Right renal pelvis (tissue), 4 donors: ENCODE results near the gene PPP1R14D. TPM values are rescaled to one million over a fixed set of nuclear protein-coding genes. Genes with fewer than 3 reads are reported as not detected.

Experiments
- DNase-seq, 4 donors: peaks; one replicate each; pipeline ENCODE4 v3.0.0-alpha.2; 2013; ENCODE audit warnings: low read depth in 4 of 4, low spot score in 3 of 4, missing footprints in 1 of 4
- polyA plus RNA-seq, 4 donors: library from polyadenylated mRNA; unstranded; fragments of 120-200 nt; gene quantifications; one replicate each; pipeline ENCODE4 v1.2.1, GENCODE V29; 2013; ENCODE audit not compliant: insufficient read length in 4 of 4

Gene PPP1R14D
- polyA plus RNA-seq, 4 donors, result 0.46 to 0.61 (median 0.52) TPM

DNA sequence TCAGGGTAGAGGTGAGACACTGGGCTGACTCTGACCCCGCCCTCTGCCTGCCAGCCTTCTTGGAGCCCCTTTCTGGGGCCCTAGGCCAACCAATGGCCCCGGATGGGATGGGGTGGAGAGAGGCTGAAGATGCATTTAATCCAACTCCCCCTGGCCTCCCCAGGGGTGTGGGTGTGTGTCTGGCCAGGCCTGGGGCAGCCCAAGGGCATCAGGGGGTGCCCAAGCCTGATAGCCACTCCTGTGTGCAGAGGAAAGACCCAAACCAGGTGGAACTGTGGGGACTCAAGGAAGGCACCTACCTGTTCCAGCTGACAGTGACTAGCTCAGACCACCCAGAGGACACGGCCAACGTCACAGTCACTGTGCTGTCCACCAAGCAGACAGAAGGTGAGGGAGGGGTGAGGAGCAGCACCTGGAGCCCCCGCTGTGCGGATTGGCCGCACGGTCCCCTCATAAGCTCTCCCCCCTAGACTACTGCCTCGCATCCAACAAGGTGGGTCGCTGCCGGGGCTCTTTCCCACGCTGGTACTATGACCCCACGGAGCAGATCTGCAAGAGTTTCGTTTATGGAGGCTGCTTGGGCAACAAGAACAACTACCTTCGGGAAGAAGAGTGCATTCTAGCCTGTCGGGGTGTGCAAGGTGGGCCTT lies 24.9 kb upstream of the PPP1R14D start:
- no peak for DNase-seq

DNA sequence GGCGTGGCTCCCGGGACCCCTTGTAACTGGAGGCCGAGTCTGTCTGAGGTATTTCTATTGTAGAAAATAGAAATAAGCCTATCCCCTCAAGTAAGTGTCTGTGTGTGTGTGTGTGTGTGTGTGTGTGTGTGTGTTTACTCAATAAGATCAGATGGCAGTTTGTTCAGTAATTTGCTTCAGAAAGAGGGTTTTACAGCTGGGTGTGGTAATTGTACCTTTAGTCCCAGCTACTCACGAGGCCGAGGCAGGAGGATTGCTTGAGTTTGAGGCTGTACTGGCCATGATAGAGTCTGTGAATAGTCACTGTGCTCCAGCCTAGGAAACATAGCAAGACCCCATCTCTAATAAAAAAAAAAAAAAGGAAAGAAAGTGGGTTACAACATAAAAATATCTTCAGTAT lies 24.0 kb upstream of the PPP1R14D start:
- no peak for DNase-seq

DNA sequence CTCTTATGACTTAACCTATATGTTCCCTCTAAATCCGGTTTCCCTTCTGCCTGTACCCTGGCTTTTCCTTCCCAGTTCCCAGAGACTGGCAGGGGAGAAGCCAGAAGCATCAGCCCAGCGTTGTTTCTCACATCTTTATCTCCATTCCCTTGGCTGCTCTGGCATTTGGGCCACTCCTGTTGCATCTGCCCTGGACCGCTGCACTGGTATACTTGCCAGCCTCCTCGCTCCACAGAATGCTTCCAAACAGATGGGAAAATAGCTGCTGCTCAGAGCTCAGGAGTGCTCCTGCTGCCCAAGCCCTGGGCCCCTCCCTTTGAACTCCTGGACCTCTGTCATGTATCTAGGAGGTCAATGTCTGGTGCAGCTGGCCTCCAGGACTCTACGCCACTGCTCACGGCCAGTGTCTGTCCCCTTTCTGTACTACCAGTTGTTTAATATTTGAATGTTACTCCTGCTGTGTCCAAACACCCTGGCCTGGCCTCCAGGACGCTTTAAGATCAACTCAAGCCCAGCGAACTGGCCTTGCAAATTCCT lies 22.1 kb upstream of the PPP1R14D start:
- no peak for DNase-seq

DNA sequence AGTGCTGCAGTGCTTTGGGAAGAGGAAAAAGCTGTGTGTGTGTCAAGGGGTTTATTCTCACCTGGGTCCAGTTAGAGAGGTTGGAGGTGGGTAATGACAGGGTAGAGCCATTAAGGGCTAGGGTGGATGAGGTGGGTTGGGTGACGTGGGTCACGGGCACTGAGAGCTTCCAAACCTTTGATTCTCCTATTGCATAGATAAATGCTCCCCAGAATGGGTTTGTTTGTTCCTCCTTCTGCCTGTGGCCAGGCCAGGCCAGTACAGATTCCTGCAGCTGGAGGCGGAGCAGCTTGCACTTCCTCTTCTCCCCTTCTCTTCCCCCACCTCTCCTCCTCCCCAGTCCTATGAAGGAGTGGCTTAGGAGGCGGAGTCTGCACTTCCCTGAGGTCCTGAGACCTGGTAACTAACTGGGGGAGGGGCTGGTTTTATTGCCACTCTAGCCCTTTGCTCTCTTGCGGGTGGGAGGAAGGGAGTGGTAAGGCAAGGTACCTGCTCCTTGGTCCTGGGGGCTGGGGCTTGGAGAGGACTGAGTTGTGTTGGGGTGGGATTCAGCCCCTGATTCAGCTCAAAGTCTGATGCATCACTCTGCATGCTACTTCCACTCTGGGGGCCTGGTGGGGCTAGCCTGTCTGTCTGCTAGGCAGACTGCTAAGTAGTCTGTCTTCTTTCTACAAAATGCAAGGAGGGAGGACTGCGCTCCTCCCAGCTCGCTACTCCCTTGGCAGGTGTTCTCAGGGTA lies 18.9 kb upstream of the PPP1R14D start:
- DNase-seq, result peak in 2 of 4 donors; percentile 77 to 78

DNA sequence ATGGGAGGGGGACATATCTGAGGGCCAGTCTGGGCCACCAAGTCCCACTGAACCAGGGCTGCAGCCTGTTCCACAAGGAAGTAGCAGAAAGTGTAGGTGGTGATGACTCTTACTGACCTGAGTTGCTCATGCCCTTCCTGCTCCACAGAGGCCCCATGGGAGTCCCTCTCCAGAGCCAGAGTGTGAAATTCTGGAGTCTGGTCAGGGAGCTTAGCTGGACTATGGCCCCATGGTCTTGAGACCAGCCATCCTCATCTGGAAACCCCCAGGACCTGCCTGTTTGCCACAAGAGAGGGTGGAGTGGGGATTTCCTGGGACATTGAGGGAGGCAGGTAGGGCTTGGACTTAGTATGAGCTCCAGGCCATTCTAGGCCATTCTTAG lies 18.3 kb upstream of the PPP1R14D start:
- no peak for DNase-seq

DNA sequence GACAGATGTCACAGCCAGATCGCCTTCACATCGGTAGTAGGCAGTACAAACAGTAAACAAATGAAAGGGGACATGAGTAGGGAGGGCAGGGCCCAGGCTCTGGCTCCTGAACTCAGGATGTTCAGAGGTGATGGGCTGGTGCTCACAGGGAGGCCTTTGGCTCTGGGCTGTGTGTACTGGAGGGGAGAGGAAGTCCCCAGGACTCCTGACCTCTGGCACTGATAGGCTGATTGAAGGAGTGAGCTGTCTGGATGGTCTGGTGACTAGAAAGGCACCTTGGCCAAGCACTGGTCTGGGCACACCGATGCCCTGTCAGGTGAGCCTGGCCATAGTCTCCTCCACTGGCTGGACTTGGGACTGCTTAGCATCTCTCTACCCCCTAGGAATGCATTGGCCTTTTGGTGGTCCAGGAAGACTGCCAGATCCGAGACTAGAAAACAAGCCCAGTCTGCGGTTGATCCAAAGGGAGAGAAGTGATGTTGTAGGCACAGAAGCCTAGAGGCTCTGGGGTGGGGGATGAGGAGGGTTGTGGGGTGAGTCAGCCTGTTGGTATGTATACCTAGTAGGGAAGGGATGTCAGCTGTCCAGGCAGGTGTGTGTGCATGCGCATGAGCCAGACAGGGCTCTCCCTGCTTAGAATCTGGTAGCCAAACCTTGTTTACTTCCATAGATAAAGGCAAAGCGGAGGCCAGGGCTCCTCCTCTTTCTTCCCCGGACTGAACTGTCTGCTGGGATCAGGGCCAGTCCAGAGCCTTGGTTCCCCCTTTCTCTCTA lies 17.2 kb upstream of the PPP1R14D start:
- no peak for DNase-seq

DNA sequence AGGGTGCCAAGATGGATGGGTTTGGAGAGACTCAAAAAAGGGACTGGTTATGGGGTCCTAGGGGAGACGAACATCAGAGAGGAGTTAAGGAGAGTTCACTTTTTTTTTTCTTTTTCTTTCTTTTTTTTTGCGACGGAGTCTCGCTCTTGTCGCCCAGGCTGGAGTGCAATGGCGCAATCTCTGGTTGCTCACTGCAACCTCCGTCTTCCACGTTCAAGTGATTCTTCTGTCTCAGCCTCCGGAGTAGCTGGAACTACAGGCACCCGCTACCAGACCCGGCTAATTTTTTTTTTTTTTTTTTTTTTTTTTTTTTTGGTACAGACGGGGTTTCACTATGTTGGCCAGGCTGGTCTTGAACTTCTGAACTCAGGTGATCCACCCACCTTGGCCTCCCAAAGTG lies 16.5 kb upstream of the PPP1R14D start:
- no peak for DNase-seq

DNA sequence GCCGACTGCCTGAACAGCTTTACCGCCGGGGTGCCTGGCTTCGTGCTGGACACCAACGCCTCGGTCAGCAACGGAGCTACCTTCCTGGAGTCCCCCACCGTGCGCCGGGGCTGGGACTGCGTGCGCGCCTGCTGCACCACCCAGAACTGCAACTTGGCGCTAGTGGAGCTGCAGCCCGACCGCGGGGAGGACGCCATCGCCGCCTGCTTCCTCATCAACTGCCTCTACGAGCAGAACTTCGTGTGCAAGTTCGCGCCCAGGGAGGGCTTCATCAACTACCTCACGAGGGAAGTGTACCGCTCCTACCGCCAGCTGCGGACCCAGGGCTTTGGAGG lies 16.2 kb upstream of the PPP1R14D start:
- no peak for DNase-seq

DNA sequence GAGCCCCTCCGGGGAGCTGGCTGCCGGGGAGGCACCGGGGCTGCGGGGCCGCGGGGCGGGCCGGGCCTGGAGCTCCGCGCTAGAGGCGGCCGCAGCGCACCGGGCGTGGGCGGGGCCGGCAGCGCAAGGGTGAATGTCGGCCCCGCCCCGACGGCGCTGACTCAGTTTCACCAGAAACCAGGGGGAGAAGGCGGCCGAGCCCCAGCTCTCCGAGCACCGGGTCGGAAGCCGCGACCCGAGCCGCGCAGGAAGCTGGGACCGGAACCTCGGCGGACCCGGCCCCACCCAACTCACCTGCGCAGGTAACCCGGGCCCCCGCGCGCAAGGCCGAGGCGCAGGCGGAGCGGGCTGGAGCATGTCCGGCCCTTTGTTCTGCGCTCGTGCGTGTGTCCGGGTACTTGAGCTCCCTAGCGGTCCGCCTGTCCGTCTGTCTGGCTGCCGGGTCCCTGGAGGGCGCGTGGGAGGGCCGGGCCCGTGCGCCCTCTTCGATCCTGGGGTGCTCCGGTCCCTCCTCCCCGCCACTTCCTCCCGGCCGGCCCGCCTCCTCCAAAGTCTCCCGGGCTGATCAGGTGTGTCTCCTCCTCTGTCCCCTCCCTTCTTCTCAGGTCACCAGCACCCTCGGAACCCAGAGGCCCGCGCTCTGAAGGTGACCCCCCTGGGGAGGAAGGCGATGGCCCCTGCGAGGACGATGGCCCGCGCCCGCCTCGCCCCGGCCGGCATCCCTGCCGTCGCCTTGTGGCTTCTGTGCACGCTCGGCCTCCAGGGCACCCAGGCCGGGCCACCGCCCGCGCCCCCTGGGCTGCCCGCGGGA lies 15.6 kb upstream of the PPP1R14D start, which contains the start of gene SPINT1:
Gene SPINT1 (plus strand): TSS at position 164 of the 811 bp plus-strand sequence. CDS start 507 bp downstream, at position 671.
- DNase-seq, result no peak

DNA sequence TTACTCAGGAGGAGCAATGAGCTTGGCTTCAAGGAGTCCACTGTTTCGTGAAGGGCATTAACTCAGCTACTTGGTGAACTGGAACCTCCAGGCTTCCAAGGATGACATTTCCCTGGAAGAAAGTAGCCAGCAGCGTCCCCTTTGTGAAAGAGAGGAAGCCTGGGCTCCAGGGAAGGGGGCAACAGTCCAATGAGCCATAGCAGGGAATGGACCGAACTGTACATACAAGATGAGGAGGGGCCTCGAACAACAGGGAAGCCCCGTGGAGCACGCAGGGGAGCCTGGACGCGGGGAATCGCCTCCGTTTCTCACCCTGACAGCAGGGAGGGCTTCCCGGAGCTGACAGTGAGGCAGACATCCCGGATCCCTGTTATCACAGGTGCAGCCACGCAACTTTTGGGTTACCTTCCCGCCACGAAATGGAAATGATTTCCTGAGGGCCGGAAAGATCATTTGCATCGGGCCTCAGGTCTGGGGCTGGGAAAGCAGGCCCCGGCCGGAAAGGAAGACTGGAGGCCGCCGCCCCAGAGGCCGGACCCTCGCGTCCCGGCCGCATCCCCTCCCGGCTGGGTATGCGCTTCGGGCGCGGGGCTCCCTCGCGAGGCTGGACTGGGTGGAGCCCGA lies 14.9 kb upstream of the PPP1R14D start:
- no peak for DNase-seq

DNA sequence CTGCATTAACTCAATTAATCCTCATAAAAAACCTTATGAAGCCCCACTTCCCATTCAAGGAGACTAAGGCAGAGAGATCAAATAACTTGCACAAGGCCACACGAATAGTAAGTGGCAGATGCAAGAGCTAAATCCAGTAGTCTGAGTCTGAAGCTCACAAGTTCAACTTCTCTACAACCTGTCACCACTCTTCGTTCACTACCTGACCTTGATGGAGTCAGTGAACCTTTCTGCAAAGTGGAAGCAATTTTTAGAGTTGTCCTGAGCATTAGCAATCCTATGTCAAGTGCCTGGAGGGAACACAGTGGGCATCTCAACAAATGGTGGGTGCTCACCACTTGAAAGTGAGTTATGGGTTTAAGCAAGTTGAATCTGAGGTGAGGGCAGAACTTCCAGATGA lies 13.2 kb upstream of the PPP1R14D start:
- DNase-seq, result no peak

DNA sequence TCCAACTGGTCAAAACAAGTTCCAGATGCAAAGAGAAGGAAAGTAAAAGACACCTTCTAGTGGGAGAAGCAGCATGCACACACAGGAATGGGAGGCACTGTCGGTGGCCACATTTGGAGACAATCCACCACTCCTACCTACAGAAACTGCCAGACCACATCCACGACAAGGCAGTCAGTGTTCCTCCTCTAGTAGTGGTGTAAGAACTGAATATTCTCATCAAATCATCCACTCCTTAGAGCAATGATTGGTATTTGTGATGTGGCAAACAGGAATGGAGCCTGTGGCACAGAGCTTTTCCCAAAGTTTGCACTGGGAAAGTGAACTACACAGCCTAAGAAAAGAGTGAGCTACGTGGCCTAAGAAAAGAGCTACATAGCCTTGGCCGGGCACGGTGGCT lies 10.2 kb upstream of the PPP1R14D start:
- no peak for DNase-seq

DNA sequence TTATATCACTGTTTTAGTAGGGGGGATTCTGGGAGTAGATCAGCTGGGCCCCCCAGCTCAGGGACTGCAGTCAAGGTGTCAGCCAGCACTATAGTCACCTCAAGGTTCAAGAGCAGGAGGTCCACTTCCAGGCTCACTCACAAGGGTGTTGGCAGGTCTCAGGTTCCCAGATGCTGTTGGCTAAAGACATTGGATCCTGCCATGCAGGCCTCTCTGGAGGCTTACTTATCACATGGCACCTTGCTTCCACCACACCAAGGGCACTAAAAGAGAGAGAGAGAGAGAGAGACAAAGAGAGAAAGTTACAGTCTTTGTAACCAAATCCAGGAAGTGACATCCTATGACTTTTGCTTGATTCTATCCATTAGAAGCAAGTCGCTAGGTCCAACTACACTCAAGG lies 7.5 kb upstream of the PPP1R14D start:
- DNase-seq, result no peak

DNA sequence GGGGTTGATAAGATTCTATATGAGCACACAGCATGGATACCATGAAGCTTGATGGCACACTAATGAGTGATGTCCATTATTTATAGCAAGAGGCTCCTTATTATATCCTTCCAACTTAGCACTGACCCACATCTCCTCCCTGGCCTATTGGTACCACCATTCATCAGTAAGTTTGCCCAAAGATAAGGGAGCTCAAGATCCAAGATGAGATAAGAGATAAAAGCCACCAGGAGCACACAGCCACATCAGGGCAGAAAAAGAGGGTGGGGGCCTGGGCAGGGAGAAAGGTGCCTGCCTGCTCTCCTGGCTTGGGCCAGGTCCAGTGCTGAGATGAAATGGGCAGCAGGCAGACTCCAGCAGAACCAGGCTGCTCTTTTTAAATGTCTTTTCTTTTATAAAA lies 4.4 kb upstream of the PPP1R14D start:
- DNase-seq, result no peak

DNA sequence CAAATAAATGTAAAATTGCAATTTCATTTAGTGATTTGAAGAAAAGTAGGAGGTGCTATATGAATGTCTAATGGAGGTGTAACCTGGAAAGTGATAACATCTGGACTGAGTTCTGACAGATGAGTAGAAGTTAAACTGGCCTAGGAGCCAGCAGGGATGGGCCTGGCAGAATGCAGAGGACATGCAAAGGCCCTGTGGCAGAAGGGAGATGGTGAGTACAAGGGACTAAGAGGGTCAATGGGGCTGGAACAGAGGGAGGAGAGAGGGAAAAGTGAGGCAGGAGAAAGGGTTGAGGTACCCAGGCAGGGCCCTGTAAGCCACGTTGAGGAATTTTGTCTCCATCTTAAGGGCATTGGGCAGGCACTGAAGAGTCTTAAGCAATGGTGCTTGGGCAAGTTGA lies 3.4 kb upstream of the PPP1R14D start:
- DNase-seq, result no peak

DNA sequence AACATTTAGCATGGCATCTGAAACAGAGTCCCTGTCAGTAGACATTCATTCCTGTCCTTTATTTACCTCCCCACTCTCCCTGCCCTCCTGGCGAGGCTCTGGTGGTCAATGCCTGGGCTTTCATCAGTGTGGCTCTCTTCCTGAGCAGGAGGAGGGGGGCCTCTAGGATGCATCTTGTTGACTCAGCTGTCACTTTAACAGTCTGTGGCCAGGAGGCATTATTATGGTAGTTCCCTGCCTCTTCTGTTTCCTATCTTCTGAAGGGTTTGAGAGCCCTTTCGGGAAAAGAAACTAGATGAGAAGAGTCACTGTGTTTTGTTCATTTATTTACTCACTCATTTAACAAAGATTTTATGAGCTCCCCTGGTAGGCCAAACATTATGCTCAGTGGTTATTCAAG lies 2.4 kb upstream of the PPP1R14D start:
- no peak for DNase-seq

DNA sequence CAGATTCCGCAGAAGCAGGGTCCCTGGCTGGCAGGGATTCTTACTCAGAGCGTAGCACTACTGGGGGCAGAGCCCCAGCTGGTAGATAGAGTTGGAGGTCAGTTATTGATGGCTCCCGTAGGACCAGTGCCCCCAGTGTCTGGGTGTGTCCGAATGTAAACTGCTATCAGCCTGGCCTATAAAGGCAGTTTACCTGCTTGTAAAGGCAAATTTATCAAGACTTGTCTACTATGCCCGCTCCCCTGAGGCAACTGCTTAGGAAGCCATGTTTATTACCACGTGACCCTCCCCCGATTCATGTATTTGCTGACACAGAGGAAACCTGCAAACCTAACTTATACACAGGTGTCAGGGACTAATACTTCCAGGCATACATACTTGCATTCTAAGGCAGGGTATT lies 607 bp upstream of the PPP1R14D start:
- DNase-seq, result no peak

DNA sequence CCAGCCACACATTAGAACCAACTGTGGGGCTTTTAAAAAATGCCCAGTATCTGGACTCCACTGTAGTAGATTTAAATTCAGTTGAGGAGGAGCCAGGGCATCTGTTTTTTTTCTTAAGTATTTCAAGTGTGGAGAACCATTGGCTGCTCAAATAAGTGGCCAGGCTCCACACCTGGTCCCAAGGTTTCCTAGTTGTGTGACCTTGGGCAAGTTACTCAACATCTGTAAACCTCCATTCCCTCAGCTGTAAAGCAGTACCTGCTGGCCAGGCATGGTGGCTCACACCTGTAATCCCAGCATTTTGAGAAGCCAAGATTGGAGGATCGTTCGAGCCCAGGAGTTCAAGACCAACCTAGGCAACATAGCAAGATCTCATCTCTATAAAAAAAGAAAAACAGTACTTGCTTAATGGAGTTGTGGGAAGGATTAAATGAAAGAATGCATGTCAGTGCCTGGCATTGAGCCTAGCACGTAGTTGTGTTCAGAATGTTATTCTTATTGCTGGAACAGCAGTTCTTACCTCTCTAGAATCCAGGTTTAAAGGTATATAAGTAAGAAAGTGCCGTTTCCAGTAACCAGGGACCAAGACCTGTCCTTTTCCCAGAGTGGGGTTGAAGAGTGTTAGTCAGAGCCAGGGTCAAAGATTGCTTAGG lies 2.0 kb downstream of the PPP1R14D start:
- no peak for DNase-seq

DNA sequence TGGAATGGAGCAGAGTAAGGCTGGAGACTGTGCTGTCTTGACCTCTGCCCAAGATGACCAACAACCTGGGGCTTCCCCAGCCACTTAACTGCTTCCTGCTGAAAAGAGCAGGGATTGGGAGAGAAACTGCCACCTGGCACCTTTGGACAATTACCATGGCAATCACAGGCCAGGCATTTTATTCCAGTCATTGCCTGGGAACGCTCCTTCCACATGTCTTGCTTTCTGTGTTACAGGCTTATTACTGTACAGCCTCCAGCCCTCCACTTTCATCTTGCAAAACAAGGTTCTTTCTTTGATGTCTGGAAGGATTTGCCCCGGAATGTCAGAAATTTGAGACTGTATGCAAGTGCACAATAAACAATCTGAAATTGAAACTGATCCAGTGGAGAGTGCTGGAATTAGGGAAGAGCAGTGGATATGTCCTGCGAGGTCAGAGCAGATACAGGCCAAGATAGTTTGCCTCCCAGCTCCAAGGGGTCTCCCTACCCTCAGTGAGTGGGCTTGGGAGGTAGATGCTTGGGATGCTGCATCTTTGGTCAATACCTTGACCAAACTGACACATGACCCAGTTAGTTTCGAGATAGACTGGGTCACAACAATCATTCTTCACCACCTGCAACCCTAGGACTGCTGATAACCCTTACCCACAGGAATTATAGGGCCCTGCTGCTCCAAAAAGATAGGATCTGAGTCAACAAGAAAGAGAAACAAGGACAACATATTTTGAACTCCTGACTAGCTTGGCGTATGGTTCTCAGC lies 2.7 kb downstream of the PPP1R14D start:
- no peak for DNase-seq
